HG03039 (cell line): ENCODE results near the gene PLEKHH3.
A peak's percentile ranks its signal among the peaks of the same experiment; 100 is the strongest.

Experiments
- ATAC-seq: cut with Tn5 transposase; IDR thresholded peaks from one replicate; pipeline ENCODE4 v1.9.1; 2021; ENCODE audit warnings: mild to moderate bottlenecking, moderate library complexity; ENCODE audit not compliant: unreplicated experiment

Gene PLEKHH3

GRCh38 chr17:42686520-42687128 is 9.8 kb upstream of the PLEKHH3 start:
- no peak for ATAC-seq

GRCh38 chr17:42685831-42686230 is 9.0 kb upstream of the PLEKHH3 start:
- ATAC-seq = no peak

GRCh38 chr17:42684929-42685556 is 8.2 kb upstream of the PLEKHH3 start:
- ATAC-seq = no peak

GRCh38 chr17:42683407-42684034 is 6.7 kb upstream of the PLEKHH3 start:
- ATAC-seq = no peak

GRCh38 chr17:42682722-42683403 is 6.1 kb upstream of the PLEKHH3 start:
- ATAC-seq = no peak

- no peak for ATAC-seq
Observed at GRCh38 chr17:42681976-42682721, 5.4 kb upstream of the PLEKHH3 start, which contains the start of gene CNTNAP1. CNTNAP1 (plus strand) TSS chr17:42682531; CDS start chr17:42682830, 299 bp downstream.

- no peak for ATAC-seq
Observed at GRCh38 chr17:42680331-42680808, 3.6 kb upstream of the PLEKHH3 start.

GRCh38 chr17:42679492-42680330 is 2.9 kb upstream of the PLEKHH3 start:
- ATAC-seq = no peak

GRCh38 chr17:42678951-42679491 is 2.2 kb upstream of the PLEKHH3 start:
- no peak for ATAC-seq

- ATAC-seq = peak; percentile 19
Observed at GRCh38 chr17:42677921-42678781, 1.4 kb upstream of the PLEKHH3 start.

- peak; percentile 57 for ATAC-seq
Observed at GRCh38 chr17:42677012-42677857, 441 bp upstream of the PLEKHH3 start.

GRCh38 chr17:42675965-42676423 is 800 bp downstream of the PLEKHH3 start:
- no peak for ATAC-seq

- ATAC-seq = no peak
Observed at GRCh38 chr17:42675348-42675964, 1.3 kb downstream of the PLEKHH3 start.

GRCh38 chr17:42674755-42675347 is 1.9 kb downstream of the PLEKHH3 start:
- no peak for ATAC-seq

GRCh38 chr17:42673885-42674754 is 2.7 kb downstream of the PLEKHH3 start:
- no peak for ATAC-seq
